ENCODE data around the gene GLB1L3. TPM values are rescaled to one million over a fixed set of nuclear protein-coding genes. Genes with fewer than 3 reads are reported as not detected.

Gene GLB1L3
- total RNA-seq, 1 donor from 2014 or later, result not detected

DNA sequence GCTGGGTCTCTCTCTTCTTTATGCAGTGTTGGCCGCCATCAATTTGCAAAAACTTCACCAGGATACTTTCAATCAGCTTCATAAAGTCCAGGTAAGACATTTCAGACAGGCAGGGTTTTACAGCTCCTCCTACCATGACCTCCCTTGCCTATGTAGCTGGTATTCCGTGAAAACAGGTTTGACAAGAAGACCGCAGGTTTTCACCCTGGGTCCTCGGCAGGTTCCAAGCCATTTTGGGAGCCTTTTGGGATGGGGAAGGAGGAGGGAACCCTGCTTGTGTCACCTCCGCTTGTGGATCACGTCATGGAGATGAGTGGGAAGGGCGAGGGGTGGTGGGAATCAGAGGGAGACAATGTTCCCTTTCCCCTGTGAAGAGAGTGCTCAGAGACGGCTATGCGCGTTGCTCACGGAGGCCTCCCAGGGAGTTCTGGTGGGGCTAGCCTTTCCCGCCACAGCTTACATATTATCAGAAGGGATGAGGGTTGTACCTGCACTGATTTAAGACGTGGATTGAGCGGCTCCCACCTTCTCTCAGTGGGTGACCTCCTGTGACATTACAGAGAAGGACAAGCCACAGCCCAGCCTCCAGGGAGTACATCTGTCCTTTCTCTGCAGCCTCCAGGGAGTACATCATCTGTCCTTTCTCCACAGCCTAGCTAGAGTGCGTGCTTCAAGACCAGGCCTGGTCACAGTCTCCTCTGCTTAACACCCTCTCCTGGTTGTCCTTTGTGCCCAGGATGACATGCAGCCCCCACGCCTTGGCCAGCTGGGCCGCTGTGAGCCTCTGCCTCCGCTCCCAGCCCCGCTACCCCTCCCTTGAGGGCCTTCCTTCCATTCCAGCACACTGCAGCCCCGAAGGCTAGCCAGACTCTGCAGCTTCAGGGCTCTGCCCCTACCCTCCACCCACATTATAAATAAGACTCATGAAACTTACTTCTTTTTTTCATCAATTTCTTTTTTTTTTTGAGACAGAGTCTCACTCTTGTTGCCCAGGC lies 17.2 kb downstream of the GLB1L3 start:
- Mint-ChIP-seq H3K27ac (no peak overlapping the region), H3K9me3 (no peaks in the 10 kb centered on the region), H3K36me3 (no peaks in the 10 kb centered on the region), H3K4me3 (no peak overlapping the region), H3K27me3 (peaks cover 8% of the 10 kb centered on the region), H3K4me1 (ENCODE audit: unreplicated experiment) (peaks cover 10% of the 10 kb centered on the region)
- DNase-seq (ENCODE audit: extremely low spot score, unreplicated experiment), result no peak
- TF ChIP-seq, protein P1, sequence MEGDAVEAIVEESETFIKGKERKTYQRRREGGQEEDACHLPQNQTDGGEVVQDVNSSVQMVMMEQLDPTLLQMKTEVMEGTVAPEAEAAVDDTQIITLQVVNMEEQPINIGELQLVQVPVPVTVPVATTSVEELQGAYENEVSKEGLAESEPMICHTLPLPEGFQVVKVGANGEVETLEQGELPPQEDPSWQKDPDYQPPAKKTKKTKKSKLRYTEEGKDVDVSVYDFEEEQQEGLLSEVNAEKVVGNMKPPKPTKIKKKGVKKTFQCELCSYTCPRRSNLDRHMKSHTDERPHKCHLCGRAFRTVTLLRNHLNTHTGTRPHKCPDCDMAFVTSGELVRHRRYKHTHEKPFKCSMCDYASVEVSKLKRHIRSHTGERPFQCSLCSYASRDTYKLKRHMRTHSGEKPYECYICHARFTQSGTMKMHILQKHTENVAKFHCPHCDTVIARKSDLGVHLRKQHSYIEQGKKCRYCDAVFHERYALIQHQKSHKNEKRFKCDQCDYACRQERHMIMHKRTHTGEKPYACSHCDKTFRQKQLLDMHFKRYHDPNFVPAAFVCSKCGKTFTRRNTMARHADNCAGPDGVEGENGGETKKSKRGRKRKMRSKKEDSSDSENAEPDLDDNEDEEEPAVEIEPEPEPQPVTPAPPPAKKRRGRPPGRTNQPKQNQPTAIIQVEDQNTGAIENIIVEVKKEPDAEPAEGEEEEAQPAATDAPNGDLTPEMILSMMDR (conservative IDR thresholded peaks at IDR 0.05), result no peak

DNA sequence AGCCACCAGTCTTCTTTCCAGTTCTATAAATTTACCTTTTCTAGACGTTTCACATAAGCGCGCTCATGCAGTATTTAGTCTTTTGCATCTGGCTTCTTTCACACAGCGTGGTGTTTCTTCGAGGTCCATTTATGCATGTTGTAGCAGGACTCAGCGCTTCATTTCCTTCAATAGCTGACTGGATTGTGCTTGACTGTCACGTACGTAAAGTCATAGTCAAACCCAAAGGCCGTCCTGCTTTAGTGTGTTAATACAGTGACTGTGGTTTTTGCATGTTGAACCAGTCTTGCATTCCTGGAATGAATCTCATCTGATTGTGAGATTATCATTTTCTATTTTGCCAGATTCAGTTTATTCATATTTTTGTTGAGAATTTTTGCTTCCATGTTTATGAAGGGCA lies 18.5 kb downstream of the GLB1L3 start:
- DNase-seq (ENCODE audit: extremely low spot score, unreplicated experiment), result no peak
- no peaks in the 10 kb centered on the region for H3K9me3 Mint-ChIP-seq
- peaks cover 2% of the 10 kb centered on the region for H3K4me1 Mint-ChIP-seq (ENCODE audit: unreplicated experiment)
- TF ChIP-seq, protein P1 (conservative IDR thresholded peaks at IDR 0.05), result no peak
- peaks cover 9% of the 10 kb centered on the region for H3K27me3 Mint-ChIP-seq
- no peak overlapping the region for H3K4me3 Mint-ChIP-seq
- H3K27ac Mint-ChIP-seq, result no peak overlapping the region
- no peaks in the 10 kb centered on the region for H3K36me3 Mint-ChIP-seq

GRCh38 chr11:134312223-134312622 lies 36.0 kb downstream of the GLB1L3 start:
- Mint-ChIP-seq H3K4me3 (no peak overlapping the region), H3K4me1 (ENCODE audit: unreplicated experiment) (no peaks in the 10 kb centered on the region), H3K27me3 (peaks cover 13% of the 10 kb centered on the region), H3K9me3 (peaks cover 4% of the 10 kb centered on the region), H3K36me3 (no peaks in the 10 kb centered on the region), H3K27ac (no peak overlapping the region)
- TF ChIP-seq, protein P1 (conservative IDR thresholded peaks at IDR 0.05), result no peak
- no peak for DNase-seq (ENCODE audit: extremely low spot score, unreplicated experiment)

DNA sequence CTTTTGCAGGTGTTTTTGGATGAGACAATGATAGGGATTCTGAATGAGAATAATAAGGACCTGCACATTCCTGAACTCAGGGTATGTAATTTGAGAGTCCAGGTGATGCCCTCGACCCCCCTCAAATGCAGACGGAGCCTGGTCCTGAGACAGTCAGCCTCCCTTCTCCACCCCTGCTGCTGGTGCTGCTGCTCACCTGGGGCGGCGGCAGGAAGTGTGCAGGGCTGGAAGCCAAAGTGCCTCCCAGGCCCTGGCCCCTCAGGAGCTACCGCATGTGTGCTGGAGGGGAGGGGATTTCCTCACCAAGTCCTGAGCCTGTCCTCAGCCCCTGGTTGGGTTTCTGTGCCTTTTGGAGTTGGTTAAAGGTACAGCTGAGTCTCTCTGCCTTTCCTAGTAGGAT lies 36.6 kb downstream of the GLB1L3 start:
- peaks cover 9% of the 10 kb centered on the region for H3K27me3 Mint-ChIP-seq
- peaks cover 4% of the 10 kb centered on the region for H3K9me3 Mint-ChIP-seq
- no peak overlapping the region for H3K4me3 Mint-ChIP-seq
- TF ChIP-seq, protein P1 (conservative IDR thresholded peaks at IDR 0.05), result no peak
- no peaks in the 10 kb centered on the region for H3K36me3 Mint-ChIP-seq
- H3K27ac Mint-ChIP-seq, result no peak overlapping the region
- no peaks in the 10 kb centered on the region for H3K4me1 Mint-ChIP-seq (ENCODE audit: unreplicated experiment)
- DNase-seq (ENCODE audit: extremely low spot score, unreplicated experiment), result no peak

DNA sequence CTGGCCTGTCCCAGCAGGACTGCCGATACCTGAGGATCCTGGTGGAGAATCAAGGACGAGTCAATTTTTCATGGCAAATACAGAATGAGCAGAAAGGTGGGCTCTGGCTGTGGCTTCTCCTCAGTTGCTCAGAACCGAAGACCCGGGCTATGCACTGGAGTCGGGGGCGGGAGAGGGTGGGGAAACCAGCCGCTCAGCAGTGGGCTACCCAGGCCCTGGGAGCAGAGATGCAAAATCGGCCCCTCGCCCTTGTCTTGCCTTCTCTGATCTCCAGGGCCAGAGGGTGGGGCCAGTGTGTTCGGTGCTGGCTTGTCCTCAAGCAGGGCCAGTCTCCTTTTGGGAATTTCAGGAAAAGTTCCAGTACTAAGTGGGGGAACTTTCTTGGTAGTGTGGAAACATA lies 37.2 kb downstream of the GLB1L3 start:
- Mint-ChIP-seq H3K27me3 (peaks cover 9% of the 10 kb centered on the region), H3K27ac (no peak overlapping the region), H3K4me3 (no peak overlapping the region), H3K9me3 (peaks cover 4% of the 10 kb centered on the region), H3K36me3 (no peaks in the 10 kb centered on the region), H3K4me1 (ENCODE audit: unreplicated experiment) (no peaks in the 10 kb centered on the region)
- no peak for DNase-seq (ENCODE audit: extremely low spot score, unreplicated experiment)
- TF ChIP-seq, protein P1 (conservative IDR thresholded peaks at IDR 0.05), result no peak

Measured in type B pancreatic cell (in vitro differentiated cells).